Daoy (cell line): ENCODE measurements around the gene ASPG. TPM values are rescaled to one million over a fixed set of nuclear protein-coding genes. Genes with fewer than 3 reads are reported as not detected.

Source experiments
- DNase-seq: peaks from one replicate; pipeline ENCODE4 v3.0.0-alpha.2; 2015; ENCODE audit warnings: low read depth
- total RNA-seq: library from RNA; depleted of rRNA; stranded (reverse); fragments of >200 nt; shearing (Covaris generic); gene quantifications from 2 replicates; pipeline ENCODE4 v1.2.3, GENCODE V29; 2014; rRNA removed

ASPG gene
- total RNA-seq, 1 experiment from 2014 or later, result not detected

DNA sequence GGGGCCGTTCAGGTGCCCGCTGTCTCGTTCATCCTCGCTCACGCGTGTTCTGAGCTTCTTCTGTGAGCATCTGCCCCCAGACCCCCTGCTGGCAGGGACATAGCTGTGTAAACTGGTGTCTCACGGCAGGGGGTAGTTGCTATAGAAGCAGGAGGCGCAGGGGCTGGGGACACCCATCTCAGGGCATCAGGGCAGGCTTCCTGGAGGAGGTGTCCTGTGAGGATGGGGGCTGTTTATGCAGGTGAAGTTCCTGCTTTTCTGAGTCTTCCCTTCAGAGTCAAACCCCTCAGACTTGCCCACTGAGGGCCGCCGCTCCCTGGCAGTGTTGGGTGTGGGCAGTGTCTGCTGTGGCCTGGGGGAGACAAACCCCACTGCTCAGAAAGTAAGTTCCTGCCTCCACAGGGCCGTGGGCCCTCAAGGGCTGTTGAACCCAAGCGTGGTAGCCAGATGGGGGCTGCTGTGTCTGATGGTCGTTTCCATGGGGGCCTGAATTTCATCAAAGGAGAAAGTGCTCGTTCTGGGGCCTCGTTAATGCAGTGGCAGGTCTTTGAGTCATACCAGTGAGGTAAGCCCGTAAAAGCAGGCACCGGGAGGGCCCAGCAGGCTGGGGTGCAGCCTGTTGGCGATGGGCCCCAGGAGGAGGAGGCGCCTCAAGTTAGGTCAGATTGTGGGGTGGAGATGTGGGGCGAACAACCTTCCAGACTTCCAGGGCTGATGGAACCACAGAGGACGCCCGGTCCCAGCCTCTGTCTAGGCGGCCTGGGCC, 76.3 kb downstream of the ASPG start:
- peak; percentile 32 for DNase-seq

DNA sequence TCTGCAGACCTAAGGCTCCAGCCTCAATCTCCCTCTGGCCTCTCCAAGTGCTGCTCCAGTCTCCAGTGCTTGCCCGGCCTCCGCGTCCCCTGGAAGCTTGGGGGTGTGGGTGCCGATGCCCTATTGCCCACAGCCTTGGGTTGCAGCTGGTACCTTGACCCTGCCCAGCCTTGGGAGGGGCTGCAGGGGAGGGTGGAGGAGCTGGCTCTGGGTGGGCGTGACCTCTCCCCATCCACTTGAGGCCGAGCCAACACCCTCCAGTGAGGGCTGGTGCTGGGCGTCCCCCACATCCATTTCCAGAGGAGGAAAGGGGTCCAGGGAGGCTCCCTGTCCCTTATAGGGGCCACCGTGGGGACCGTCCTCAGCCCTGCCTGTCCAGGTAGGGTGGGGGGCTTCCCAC, 77.0 kb downstream of the ASPG start:
- DNase-seq, result no peak

DNA sequence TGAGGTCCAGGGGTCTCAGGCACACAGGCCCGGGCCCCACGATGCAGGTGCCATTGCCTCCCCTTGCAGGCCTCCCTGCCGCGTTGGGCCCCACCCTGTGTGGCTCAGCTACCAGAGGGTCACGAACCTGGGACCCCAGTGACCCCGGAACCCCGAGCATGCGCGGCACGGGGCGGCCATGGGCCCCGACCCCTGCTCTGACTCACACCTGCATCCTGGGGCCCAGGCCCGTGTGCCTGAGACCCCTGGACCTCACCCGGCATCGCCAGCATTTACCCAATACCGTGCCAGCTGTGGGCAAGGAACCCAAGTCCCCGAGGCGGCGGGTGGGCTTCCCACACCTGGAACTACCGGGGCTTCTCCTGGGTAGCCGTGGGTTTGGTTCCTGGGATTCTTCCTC, 78.0 kb downstream of the ASPG start:
- no peak for DNase-seq

DNA sequence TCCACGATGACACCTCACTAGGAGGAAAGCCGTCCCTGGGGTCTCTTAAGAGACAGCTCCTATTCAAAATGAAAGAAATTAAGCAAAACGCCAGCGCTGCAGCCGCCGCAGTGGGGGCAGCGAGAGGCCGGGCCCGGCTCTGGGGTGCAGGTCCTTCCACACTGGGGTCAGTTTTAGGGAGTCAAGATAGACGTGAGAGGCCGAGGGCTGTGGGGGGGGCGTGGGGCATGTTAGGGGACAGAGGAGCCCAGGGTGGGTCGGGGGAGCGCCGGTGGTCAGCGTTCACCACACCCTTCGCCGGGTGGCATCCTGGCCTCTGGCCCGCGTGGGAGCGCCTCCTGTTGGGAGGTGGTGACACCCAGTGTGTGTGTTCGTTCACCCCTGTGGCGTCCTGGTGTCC, 78.5 kb downstream of the ASPG start:
- DNase-seq, result no peak

DNA sequence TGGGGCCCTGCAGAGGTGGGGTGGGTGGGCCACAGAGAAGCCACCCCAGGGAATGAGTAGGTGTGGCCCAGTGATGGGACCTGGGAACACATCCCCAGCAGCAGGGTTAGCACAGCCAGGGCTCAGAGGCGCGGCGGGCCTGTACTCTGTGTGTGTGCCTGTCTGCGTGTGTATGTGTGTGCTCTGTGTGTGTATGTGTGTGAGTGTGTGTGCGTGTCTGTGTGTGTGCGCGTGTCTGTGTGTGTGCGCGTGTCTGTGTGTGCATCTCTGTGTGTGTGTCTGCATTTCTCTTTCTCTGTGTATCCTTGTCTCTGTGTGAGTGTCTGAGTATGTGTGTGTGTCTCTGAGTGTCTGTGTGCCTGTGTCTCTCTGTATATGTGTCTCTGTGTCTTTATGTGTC, 79.0 kb downstream of the ASPG start:
- no peak for DNase-seq

Other genes starting within 250 kb of the ASPG start
- gene PPP1R13B, start 238.1 kb upstream of the ASPG start, total RNA-seq, result 5.7 and 7.1 TPM in 2 replicates
- gene TDRD9, start 157.2 kb upstream of the ASPG start, total RNA-seq, result not detected in 2 replicates
- not detected in 2 replicates for gene RD3L, start 143.2 kb upstream of the ASPG start, total RNA-seq
- 1.7 and 1.8 TPM in 2 replicates for gene KIF26A, start 52.9 kb downstream of the ASPG start, total RNA-seq